Measurements from ENCODE around the gene ACTRT3.
"Not testable (repeated sequence)": the region's sequence is repeated elsewhere in the genome, so short reads cannot be mapped to it uniquely, and the experiment has no call there.

DNA sequence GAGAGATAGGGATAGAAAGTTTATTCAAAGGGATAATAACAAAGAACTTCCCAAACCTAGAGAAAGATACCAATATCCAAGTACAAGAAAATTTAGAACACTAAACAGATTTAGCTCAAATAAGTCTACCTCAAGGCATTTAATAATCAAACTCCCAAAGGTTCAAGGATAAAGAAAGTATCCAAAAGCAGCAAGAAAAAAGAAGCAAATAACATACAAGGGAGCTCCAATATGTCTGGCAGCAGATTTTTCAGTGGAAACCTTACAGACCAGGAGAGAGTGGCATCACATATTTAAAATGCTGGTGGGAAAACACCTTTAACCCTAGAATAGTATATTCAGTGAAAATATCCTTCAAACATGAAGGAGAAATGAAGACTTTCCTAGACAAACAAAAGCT lies 37.5 kb downstream of the ACTRT3 start:
- TF ChIP-seq JUN (CRISPR knock-in tag; IDR thresholded peaks at IDR 0.05); SMC3 (IDR thresholded peaks at IDR 0.05; ENCODE audit: low read length): not testable (repeated sequence)
- TF ChIP-seq, protein P1, sequence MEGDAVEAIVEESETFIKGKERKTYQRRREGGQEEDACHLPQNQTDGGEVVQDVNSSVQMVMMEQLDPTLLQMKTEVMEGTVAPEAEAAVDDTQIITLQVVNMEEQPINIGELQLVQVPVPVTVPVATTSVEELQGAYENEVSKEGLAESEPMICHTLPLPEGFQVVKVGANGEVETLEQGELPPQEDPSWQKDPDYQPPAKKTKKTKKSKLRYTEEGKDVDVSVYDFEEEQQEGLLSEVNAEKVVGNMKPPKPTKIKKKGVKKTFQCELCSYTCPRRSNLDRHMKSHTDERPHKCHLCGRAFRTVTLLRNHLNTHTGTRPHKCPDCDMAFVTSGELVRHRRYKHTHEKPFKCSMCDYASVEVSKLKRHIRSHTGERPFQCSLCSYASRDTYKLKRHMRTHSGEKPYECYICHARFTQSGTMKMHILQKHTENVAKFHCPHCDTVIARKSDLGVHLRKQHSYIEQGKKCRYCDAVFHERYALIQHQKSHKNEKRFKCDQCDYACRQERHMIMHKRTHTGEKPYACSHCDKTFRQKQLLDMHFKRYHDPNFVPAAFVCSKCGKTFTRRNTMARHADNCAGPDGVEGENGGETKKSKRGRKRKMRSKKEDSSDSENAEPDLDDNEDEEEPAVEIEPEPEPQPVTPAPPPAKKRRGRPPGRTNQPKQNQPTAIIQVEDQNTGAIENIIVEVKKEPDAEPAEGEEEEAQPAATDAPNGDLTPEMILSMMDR (CRISPR knock-in tag; IDR thresholded peaks at IDR 0.05): not testable (repeated sequence)
- TF ChIP-seq, protein P2, sequence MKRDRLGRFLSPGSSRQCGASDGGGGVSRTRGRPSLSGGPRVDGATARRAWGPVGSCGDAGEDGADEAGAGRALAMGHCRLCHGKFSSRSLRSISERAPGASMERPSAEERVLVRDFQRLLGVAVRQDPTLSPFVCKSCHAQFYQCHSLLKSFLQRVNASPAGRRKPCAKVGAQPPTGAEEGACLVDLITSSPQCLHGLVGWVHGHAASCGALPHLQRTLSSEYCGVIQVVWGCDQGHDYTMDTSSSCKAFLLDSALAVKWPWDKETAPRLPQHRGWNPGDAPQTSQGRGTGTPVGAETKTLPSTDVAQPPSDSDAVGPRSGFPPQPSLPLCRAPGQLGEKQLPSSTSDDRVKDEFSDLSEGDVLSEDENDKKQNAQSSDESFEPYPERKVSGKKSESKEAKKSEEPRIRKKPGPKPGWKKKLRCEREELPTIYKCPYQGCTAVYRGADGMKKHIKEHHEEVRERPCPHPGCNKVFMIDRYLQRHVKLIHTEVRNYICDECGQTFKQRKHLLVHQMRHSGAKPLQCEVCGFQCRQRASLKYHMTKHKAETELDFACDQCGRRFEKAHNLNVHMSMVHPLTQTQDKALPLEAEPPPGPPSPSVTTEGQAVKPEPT (CRISPR knock-in tag; IDR thresholded peaks at IDR 0.05; ENCODE audit: low read depth): not testable (repeated sequence)
